Measurements from ENCODE around the gene CTDSPL.

The CTDSPL gene

DNA sequence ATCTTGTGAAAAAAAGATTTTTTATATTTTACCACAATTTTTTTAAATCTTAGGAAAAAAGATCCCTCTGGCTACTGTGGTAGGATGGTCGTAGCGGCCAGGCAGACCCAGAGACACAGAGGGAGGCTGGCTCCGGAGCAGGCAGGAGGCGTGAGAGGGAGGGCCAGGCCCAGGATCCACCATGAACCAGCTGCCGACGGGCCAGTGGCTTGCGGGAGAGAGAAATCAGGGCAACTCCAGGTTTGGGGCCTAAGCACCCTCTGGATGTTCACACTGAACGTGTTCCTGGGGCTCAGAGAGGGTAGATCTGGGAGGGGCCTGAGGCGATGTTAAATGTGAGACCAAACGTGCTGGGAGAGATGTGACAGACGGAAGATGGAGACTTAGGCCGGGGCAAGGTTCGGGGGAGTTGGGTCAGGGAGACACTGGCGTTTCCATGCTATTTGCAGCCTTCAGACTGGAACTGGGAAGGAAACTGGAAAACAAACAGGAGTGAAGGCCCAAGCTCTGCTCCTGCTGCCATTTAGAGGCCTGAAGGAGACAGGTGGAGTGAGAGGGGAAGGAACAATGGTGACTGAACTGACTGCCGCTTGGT, 127.3 kb downstream of the CTDSPL start:
- no peak for DNase-seq (ENCODE audit: low spot score)

DNA sequence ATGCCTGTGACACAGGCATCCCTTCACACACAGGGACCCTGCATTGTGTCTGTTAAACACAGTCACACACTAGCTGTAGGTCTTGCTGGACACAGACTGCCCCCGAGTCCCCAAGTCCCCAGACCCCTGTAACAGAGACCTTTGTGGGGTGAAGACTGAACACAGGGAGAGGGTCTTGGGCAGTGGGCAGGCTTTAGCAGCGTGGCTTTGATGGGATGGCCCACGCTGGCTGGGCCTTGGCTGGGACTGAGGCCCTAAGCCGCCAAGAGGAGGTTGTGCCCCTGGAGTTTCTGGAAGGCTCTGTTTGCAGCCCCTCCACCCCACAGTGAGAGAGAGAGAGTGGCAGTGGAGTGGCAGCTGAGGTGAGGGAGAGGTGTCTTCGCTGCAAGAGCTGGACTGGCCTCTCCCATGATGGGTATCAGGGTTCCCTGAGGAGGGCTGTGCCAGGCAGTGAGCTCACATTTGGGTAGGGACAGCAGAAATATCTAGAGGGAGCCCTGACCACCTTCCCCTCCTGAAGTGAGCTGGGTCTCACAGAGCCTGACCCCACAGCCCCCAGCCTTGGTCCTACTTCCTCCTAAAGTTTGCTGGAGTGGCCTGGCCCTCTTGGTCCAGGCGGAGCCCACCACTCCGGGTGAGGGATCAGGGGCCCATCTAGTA, 128.3 kb downstream of the CTDSPL start:
- no peak for DNase-seq (ENCODE audit: low spot score)

DNA sequence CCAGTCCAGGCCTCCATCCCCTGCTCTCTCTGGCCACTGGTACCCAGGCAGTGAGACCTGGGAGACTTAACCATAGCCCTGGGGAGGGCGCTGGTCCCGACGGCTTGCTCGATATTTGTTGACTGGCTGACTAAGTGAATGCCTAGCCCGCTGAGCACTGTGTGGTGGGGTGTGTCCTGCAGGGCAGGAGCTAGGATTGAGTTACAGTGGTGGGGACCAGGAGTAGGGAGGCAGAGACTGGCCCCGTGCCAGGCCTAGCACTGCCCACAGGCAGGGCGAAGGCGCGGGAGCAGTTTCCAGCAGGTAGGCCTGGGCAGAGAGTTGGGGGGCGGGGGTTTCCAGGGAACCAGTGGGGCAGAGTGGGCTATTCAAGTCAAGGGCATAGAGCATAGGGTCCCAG, 128.8 kb downstream of the CTDSPL start, which contains the start of gene VILL:
Gene VILL, plus strand, starts transcription at position 260 of the 400 bp plus-strand sequence. CDS start 2,887 bp downstream, outside the sequence.
- no peak for DNase-seq (ENCODE audit: low spot score)

DNA sequence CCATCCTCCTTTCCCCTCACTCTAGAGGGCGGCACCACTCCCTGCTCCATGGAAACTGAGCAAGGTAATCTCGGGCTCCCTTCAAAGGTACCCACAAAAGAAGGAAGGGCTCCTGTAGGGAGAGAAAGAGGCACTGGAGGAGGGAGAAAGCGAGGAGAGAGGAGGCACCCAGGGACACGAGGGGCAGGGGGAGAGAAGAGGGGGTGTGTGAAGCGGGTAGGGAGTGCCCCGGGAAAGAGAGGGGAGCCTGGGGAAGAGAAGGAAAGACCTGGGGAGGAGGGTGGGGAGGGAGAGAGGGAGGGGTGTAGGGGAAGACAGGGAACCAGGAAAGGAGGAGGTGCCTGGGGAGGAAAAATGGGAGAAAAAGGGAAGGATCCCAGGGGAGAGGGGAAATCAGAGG, 129.4 kb downstream of the CTDSPL start:
- DNase-seq (ENCODE audit: low spot score): no peak

DNA sequence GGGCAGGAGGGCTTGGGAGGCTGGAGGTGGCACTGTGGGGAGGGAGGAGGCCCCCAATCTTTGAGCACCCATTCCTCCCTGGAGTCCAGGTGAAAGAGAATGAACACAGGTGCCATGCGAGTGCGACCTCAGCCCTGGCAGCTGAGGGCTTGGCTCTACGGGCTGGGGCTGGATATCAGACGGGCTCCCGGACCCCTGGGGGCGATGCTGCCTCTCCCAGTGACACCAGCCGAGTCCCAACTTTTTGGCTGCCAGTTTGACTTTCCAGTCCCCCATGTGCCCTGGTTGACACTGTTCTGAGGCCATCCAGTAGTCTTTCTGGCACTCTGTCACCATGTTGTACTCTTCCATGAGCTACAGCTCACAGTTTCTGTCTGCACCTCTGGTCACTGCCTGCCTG, 130.1 kb downstream of the CTDSPL start:
- no peak for DNase-seq (ENCODE audit: low spot score)

DNA sequence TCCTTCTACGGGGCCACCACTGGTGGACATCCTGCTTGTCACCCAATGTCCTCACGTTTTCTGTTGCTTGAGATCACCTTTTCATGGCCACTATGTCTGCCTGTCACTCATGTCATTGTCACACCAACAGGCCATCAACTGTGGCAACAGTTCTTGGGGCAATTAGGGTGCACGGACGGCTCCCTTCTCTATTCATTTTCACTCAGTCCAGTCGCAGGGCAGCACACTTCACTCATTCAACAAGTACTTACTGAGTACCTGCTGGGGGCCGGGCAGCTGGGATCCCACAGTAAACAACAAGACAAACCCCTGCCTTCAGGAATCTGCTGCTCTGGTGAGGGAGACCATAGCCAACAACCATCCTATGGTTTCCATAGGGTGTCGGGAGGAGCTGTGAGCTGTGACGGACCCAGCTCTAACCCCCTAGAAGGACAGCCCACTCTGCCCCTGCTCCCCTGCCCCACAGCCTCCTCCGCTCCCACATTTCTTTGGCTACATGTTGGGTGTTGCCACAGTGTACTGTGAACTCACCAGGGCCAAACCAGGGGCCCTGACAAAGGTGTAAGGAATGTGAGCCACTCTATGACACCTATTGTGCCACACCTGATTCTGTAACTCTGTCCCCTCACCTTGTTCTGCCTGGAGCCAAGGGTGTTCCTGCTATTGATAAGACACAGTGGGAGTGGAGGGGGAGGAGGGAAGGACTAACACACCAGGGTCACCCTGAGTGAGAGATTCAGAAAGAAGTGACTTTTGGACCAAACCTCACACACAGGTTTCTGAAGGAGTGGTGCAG, 130.8 kb downstream of the CTDSPL start:
- DNase-seq (ENCODE audit: low spot score): no peak

- no peak for DNase-seq (ENCODE audit: low spot score)
Observed at GRCh38 chr3:37993067-37993455, 131.4 kb downstream of the CTDSPL start.

DNA sequence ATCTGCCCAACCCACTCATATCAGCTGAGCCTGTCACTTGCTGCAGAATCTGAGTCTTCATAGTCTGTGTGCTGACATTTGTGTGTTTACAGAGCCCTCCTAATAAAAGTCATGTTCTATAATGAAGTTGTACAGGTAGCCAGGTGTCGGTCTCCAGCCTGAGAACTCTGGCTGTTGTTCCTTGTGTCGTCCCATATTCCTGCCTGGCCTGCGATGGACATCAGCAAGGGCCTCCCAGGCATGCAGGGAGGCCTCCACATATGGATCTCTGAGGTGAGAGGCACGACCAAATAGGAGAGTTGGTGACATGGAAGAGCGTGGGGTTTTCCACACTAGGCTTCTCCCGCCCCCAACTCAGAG, 131.8 kb downstream of the CTDSPL start:
- DNase-seq (ENCODE audit: low spot score): no peak

DNA sequence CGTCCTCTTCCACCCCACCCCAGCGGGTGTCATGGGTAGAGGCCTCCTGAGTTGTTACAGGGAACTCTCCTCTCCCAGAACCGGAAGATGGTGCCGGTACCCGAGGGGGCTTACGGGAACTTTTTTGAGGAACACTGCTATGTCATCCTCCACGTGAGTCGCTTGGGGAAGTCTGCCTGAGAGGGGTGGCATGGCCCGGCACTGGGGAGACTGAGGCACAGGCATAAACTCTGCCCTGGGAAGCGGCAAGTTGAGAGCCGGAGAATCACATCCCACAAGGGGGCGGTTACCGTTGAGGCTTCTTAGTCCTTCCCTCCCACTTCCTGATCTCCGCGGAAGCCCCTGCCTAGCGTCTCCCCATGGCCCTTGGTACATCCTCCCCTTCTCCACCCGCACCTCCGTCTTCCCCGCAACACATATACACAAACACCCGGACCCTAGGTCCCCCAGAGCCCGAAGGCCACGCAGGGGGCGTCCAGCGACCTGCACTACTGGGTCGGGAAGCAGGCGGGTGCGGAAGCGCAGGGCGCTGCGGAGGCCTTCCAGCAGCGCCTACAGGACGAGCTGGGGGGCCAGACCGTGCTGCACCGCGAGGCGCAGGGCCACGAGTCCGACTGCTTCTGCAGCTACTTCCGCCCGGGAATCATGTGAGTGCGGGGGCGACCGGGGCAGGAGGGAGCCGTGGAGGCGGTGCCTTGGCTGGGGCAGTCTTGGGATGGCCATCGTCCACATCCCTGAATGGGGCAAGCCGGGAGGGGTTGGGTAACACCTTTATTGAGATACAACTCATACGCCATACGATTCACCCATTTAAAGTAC, 132.3 kb downstream of the CTDSPL start:
- DNase-seq (ENCODE audit: low spot score): no peak

DNA sequence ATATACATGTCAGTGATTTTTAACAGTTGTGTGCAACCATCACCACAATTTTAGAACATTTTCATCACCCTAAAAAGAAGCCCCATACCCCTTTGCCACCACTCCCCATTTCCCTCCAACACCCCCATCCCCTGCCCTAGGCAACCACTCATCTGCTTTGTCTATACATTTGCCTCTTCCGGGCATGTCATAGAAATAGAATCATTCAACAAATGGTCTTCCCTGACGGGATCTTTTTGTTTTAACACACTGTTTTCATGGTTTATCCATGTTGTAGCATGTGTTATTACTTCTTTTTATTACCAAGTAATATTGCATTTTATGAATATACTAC, 132.9 kb downstream of the CTDSPL start:
- no peak for DNase-seq (ENCODE audit: low spot score)

- DNase-seq (ENCODE audit: low spot score): no peak
Observed at GRCh38 chr3:37995652-37996641, 134.3 kb downstream of the CTDSPL start.

DNA sequence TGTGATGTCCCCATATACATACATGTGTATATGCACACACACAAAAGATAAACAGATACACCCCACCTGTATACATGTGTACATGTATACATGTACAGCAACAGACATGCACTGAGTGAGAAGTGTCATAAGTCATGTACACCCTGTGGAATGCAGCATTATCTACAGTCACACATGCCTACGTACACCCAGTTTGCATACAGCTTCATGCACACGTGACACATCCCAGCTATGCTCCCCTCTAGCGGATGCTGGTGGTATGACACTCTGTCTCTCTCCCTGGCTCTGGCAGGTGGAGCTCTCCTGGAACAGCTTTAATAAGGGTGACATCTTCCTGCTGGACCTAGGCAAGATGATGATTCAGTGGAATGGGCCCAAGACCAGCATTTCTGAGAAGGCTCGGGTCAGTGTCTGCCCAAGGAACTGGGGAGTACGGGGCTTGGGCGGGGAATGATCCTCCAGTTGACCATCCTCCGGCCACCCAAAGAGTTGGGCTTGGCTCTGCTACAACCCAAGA, 135.2 kb downstream of the CTDSPL start:
- DNase-seq (ENCODE audit: low spot score): peak; percentile 90

DNA sequence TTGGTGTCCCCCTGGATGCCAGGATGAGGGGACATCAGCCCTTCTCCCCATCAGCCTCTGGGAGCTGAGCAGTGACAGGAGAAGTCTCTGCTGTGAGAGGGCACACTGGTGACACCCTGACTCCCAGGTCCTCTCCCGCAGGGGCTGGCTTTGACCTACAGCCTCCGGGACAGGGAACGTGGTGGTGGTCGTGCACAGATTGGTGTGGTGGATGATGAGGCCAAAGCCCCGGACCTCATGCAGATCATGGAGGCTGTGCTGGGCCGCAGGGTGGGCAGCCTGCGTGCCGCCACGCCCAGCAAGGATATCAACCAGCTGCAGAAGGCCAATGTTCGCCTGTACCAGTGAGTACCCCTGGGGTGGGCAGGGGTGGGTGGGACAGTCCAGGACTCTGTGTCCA, 135.7 kb downstream of the CTDSPL start:
- DNase-seq (ENCODE audit: low spot score): no peak

DNA sequence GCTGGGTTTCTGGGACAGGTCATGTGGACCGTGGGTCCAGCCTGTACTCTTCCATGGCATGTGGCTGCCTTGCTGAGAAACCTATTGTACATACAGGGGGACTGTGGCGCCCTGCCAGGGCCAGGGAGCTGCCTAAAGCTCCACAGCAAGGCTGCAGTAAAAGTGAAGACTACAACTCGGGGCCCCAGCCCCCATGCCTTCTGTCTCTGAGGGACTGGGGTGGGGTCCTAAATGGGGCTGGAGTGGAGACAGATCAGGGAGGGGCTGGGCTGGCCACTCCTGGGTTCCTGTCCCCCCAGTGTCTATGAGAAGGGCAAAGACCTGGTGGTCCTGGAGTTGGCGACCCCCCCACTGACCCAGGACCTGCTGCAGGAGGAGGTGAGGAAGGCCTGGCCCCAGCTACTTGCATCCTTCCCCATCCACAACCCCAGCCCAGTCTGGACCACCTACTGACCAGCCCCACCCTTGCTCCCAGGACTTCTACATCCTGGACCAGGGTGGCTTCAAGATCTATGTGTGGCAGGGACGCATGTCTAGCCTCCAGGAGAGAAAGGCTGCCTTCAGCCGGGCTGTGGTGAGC, 136.2 kb downstream of the CTDSPL start:
- DNase-seq (ENCODE audit: low spot score): no peak

GRCh38 chr3:37999836-38000235, 138.2 kb downstream of the CTDSPL start:
- no peak for DNase-seq (ENCODE audit: low spot score)

- DNase-seq (ENCODE audit: low spot score): no peak
Observed at GRCh38 chr3:38000242-38000916, 138.7 kb downstream of the CTDSPL start.

GRCh38 chr3:38000965-38001455, 139.3 kb downstream of the CTDSPL start:
- no peak for DNase-seq (ENCODE audit: low spot score)

- peak; percentile 30 for DNase-seq (ENCODE audit: low spot score)
Observed at GRCh38 chr3:38001456-38002081, 139.9 kb downstream of the CTDSPL start.

DNA sequence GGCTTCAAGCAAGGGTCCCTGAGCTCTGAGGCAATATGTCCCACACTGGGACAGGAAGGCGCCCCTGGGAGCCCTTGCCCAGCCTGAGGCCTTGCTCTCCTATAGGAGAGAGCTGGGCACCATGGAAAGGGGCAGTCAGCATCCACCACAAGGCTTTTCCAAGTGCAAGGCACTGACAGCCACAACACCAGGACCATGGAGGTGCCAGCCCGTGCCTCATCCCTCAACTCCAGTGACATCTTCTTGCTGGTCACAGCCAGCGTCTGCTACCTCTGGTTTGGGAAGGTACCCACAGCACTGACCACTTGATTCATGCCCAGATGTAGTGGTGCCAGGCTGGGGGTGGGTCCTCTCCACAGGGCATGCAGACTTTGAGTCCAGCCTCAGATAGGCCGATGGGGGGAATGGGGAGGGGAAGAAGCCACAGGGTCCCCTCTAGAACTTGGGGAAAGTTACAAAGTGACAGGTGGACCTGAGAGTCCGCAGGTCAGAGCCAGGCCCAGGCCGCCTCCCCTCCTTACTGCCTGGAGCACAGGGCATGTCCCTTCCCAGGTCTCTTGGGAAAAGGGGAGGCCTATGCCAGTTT, 140.7 kb downstream of the CTDSPL start:
- DNase-seq (ENCODE audit: low spot score): no peak

Data from NAMALWA (cell line).